Activated T-cell treated with anti-CD3 and anti-CD28 coated beads, Interleukin-2, amount 50 U/mL, for 72 hours (primary cell): ENCODE data around the gene POMT2. TPM values are rescaled to one million over a fixed set of nuclear protein-coding genes. Genes with fewer than 3 reads are reported as not detected.

Source experiments
- ATAC-seq, 2 donors: fragments of 150-1000 bp; cut with Tn5 transposase; replicated peaks in 1 of 2; 2 replicates each; pipeline ENCODE4 v1.10.0; 2021; ENCODE audit warnings: moderate library complexity in 2 of 2, mild to moderate bottlenecking in 1 of 2
- DNase-seq, 2 donors: peaks; one replicate each; pipeline ENCODE4 v3.0.0; 2021 to 2022; ENCODE audit warnings: mixed read lengths in 1 of 2
- H3K27ac Mint-ChIP-seq: one replicate; pipeline ENCODE4 v1.8.0; 2022; ENCODE audit warnings: mild to moderate bottlenecking, moderate library complexity, mixed read lengths
- H3K27me3 Mint-ChIP-seq: one replicate; pipeline ENCODE4 v1.8.0; 2022; ENCODE audit warnings: low read depth, mixed read lengths
- H3K36me3 Mint-ChIP-seq, 2 donors: one replicate each; pipeline ENCODE4 v1.8.0; 2022; ENCODE audit warnings: mixed read lengths in 2 of 2, mild to moderate bottlenecking in 1 of 2; ENCODE audit not compliant: insufficient read depth in 2 of 2
- H3K4me1 Mint-ChIP-seq: one replicate; pipeline ENCODE4 v1.8.0; 2022; ENCODE audit warnings: low read depth, mixed read lengths
- H3K4me3 Mint-ChIP-seq, 2 donors: one replicate each; pipeline ENCODE4 v1.8.0; 2022; ENCODE audit warnings: mild to moderate bottlenecking in 2 of 2, mixed read lengths in 2 of 2, moderate library complexity in 2 of 2
- H3K9me3 Mint-ChIP-seq, 2 donors: one replicate each; pipeline ENCODE4 v1.8.0; 2022; ENCODE audit warnings: mixed read lengths in 2 of 2
- total RNA-seq, 2 donors: library from RNA; stranded (reverse); gene quantifications; one replicate each; pipeline ENCODE4 v1.2.3, GENCODE V29; 2022

The POMT2 gene
- total RNA-seq, 2 donors from 2014 or later: 14.7 to 18.1 TPM

- Mint-ChIP-seq H3K36me3 (no peaks in the 10 kb centered on the region), H3K27ac (no peak overlapping the region), H3K27me3 (peaks cover 7% of the 10 kb centered on the region), H3K4me1 (no peaks in the 10 kb centered on the region), H3K9me3 (no peaks in the 10 kb centered on the region), H3K4me3 (no peak overlapping the region)
- no peak for ATAC-seq
- no peak for DNase-seq
Measured at GRCh38 chr14:77248666-77249065, 72.0 kb downstream of the POMT2 start.

DNA sequence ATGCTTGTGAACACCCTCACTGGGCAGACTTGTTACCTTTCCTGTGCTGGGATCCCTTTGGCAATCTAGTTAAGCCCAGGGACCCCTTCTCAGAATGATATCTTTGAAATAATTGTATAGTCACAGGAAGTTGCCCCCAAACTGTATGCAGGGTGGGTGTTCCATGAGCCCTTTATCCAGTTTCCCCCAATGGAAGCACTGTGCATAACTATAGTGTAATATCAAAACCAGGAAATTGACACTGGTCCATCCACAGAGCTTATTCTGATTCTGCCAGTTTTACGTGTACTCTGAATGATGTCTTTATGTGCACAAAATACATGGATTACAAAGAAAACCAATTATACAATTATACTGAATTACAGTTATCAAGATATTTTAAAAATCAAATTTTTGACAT is 73.9 kb downstream of the POMT2 start:
- no peaks in the 10 kb centered on the region for H3K9me3 Mint-ChIP-seq
- H3K27me3 Mint-ChIP-seq: no peaks in the 10 kb centered on the region
- no peak overlapping the region for H3K4me3 Mint-ChIP-seq
- no peak overlapping the region for H3K27ac Mint-ChIP-seq
- no peak for DNase-seq
- no peak for ATAC-seq
- H3K4me1 Mint-ChIP-seq: no peaks in the 10 kb centered on the region
- no peaks in the 10 kb centered on the region for H3K36me3 Mint-ChIP-seq

DNA sequence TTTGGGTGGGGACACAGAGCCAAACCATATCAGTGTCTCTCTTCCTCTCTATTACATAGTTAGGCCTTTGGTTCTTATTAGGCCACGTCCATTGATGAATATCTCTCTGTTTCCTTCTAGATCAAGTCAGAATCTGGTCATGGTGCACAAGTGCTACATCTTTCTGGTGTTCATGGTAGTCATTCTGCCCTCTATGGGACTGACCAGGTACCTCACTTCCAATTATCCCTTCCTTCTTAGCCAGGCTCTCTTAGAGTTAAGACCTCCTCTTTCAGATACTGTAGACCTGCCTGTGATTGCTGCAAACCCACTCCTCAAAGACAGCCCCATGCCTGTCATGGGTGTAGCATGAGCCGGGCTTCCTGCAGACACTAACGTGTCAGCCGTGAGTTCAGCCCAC is 74.9 kb downstream of the POMT2 start:
- Mint-ChIP-seq H3K9me3 (no peaks in the 10 kb centered on the region), H3K27me3 (no peaks in the 10 kb centered on the region), H3K4me3 (no peak overlapping the region), H3K27ac (no peak overlapping the region), H3K36me3 (no peaks in the 10 kb centered on the region), H3K4me1 (no peaks in the 10 kb centered on the region)
- DNase-seq: no peak
- ATAC-seq: no peak

DNA sequence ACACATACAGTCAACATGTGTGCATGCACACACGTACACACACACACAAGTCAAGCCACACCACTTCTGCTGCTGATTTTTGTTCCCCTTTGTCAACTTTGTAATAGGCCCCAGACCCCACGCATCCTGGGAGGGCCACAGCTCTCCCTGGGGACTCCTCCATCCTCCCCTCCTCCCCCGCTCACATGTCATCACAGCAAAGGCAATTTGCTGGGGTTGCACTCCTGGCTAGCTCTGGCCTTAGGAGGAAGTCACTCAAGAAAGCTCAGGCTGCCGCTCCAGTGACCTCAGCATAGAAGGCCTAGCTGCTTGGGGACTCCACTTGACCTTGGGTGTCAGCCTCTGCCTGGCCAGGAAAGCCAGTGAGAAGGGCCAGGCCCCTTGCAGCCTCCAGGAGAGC is 76.8 kb downstream of the POMT2 start:
- no peak overlapping the region for H3K4me3 Mint-ChIP-seq

GRCh38 chr14:77242752-77243151 is 77.9 kb downstream of the POMT2 start:
- ATAC-seq: no peak
- Mint-ChIP-seq H3K4me1 (no peaks in the 10 kb centered on the region), H3K4me3 (no peak overlapping the region)

More for the DNA sequence above, 76.8 kb downstream of the POMT2 start:
- DNase-seq (no peak), ATAC-seq (no peak)
- no peaks in the 10 kb centered on the region for H3K9me3 Mint-ChIP-seq
- no peaks in the 10 kb centered on the region for H3K36me3 Mint-ChIP-seq
- H3K27me3 Mint-ChIP-seq: no peaks in the 10 kb centered on the region
- H3K27ac Mint-ChIP-seq: no peak overlapping the region
- no peaks in the 10 kb centered on the region for H3K4me1 Mint-ChIP-seq

DNA sequence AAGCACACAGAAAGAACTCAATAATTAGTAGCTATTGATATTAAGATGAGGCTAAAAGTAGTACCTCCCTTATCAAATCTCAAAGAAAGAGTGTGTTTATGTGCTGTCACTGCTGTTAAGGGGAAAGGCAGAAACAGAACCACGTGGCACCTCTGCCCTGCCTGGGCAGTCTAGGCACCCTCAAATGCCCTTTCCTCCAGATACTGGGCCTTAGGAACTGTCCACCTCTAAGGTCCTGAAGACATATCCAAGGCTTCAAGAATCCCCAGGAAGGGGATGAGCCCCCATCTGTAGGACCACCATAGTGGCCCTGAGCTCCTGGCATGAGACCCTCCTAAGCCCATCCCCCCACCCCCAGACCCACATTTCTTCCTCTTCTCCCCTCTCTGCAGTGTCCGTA is 78.7 kb downstream of the POMT2 start:
- Mint-ChIP-seq H3K4me3 (no peak overlapping the region), H3K36me3 (no peaks in the 10 kb centered on the region), H3K27ac (no peak overlapping the region), H3K4me1 (no peaks in the 10 kb centered on the region), H3K27me3 (no peaks in the 10 kb centered on the region), H3K9me3 (no peaks in the 10 kb centered on the region)
- ATAC-seq (no peak), DNase-seq (no peak)

More at GRCh38 chr14:77242752-77243151, 77.9 kb downstream of the POMT2 start:
- DNase-seq: no peak
- Mint-ChIP-seq H3K27me3 (no peaks in the 10 kb centered on the region), H3K9me3 (no peaks in the 10 kb centered on the region), H3K27ac (no peak overlapping the region), H3K36me3 (no peaks in the 10 kb centered on the region)

DNA sequence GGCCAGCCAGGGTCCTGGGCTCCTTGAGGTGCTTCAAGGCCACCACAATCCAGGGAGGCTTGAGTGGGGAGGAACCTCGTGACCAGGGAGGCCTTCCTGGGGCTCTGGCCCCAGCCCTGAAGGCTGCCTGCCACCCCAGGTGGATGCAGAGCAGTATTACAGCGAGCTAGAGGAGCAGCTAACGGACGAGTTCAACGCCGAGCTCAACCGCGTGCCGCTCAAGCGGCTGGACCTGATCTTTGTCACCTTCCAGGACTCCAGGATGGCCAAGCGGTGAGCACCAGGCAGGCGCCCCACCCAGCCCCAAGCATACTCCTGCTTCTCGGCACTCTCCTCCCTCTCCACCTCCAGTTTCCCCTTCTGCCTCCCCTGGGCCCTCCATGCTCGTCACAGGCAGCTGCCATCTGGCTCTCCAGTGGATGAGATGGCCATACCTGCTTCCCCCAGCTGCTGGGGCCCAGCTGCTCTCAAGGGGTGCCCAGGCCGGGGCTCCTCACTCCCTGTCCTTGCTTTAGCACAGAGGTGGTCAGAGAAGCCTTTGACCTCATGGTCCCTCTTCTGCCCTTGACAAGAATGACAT is 80.3 kb downstream of the POMT2 start:
- Mint-ChIP-seq H3K4me1 (no peaks in the 10 kb centered on the region), H3K4me3 (no peak overlapping the region), H3K9me3 (no peaks in the 10 kb centered on the region), H3K27me3 (no peaks in the 10 kb centered on the region), H3K36me3 (no peaks in the 10 kb centered on the region), H3K27ac (no peak overlapping the region)
- DNase-seq (no peak), ATAC-seq (no peak)

GRCh38 chr14:77239412-77239811 is 81.3 kb downstream of the POMT2 start:
- Mint-ChIP-seq H3K27ac (no peak overlapping the region), H3K4me1 (no peaks in the 10 kb centered on the region), H3K4me3 (no peak overlapping the region), H3K36me3 (no peaks in the 10 kb centered on the region), H3K9me3 (no peaks in the 10 kb centered on the region), H3K27me3 (no peaks in the 10 kb centered on the region)
- DNase-seq (no peak), ATAC-seq (no peak)

GRCh38 chr14:77238996-77239395 is 81.7 kb downstream of the POMT2 start:
- H3K4me3 Mint-ChIP-seq: no peak overlapping the region
- H3K36me3 Mint-ChIP-seq: no peaks in the 10 kb centered on the region
- H3K27me3 Mint-ChIP-seq: no peaks in the 10 kb centered on the region
- no peak overlapping the region for H3K27ac Mint-ChIP-seq
- DNase-seq: no peak
- H3K9me3 Mint-ChIP-seq: no peaks in the 10 kb centered on the region
- H3K4me1 Mint-ChIP-seq: no peaks in the 10 kb centered on the region
- ATAC-seq: no peak

- H3K4me1 Mint-ChIP-seq: no peaks in the 10 kb centered on the region
- H3K36me3 Mint-ChIP-seq: no peaks in the 10 kb centered on the region
- no peak for DNase-seq
- H3K27me3 Mint-ChIP-seq: no peaks in the 10 kb centered on the region
- H3K9me3 Mint-ChIP-seq: no peaks in the 10 kb centered on the region
- H3K4me3 Mint-ChIP-seq: no peak overlapping the region
- H3K27ac Mint-ChIP-seq: no peak overlapping the region
- ATAC-seq: no peak
Measured at GRCh38 chr14:77238356-77238755, 82.3 kb downstream of the POMT2 start.

GRCh38 chr14:77236814-77237213 is 83.9 kb downstream of the POMT2 start:
- no peak overlapping the region for H3K27ac Mint-ChIP-seq

GRCh38 chr14:77231721-77232120 is 89.0 kb downstream of the POMT2 start:
- no peaks in the 10 kb centered on the region for H3K9me3 Mint-ChIP-seq
- no peak for DNase-seq
- H3K27me3 Mint-ChIP-seq: no peaks in the 10 kb centered on the region
- no peaks in the 10 kb centered on the region for H3K36me3 Mint-ChIP-seq
- H3K27ac Mint-ChIP-seq: no peak overlapping the region
- no peaks in the 10 kb centered on the region for H3K4me1 Mint-ChIP-seq
- no peak overlapping the region for H3K4me3 Mint-ChIP-seq
- ATAC-seq: no peak

More at GRCh38 chr14:77236814-77237213, 83.9 kb downstream of the POMT2 start:
- Mint-ChIP-seq H3K36me3 (no peaks in the 10 kb centered on the region), H3K27me3 (no peaks in the 10 kb centered on the region), H3K9me3 (no peaks in the 10 kb centered on the region), H3K4me3 (no peak overlapping the region), H3K4me1 (no peaks in the 10 kb centered on the region)
- DNase-seq (no peak), ATAC-seq (no peak)

DNA sequence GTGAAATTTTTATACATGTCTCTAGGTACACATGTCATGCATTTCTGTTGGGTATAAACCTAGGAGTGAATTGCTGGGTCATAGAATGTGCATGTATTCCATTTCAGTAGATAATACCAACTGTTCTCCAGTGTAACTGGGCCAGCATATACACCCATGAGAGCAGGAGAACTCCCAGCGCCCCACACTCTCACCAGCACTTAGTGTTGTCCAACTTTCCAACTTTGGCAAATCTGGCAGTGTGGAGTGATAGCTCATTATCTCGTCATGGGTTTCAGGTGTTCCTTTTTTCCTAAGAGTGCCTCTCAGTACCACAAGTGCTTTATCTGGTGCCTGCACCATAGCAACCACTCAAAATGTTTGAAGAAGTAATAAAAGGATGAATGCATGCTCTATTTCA is 89.8 kb downstream of the POMT2 start:
- Mint-ChIP-seq H3K9me3 (no peaks in the 10 kb centered on the region), H3K27me3 (no peaks in the 10 kb centered on the region), H3K36me3 (no peaks in the 10 kb centered on the region), H3K27ac (no peak overlapping the region), H3K4me3 (no peak overlapping the region), H3K4me1 (no peaks in the 10 kb centered on the region)
- ATAC-seq: no peak
- no peak for DNase-seq

DNA sequence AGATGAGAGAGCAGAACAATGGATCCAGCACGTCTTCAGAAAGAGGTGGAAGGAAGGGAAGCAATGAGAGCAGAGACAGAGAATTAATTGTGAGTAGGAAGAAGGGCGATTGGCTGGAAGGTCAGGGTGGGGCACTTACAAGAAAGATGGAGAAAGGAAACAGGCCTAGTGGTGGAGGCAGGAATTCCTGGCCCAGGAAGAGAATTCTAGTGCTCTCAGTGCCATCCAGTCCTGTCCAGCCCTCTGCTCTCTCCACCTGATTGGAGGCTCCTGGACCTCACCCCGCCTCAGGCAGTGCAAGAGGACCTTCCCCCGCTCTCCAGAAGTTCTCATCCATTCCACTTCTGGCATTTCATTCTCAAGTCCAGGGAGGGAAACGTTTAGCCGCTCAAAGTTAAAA is 92.6 kb downstream of the POMT2 start:
- Mint-ChIP-seq H3K27ac (no peak overlapping the region), H3K4me1 (no peaks in the 10 kb centered on the region), H3K36me3 (no peaks in the 10 kb centered on the region), H3K4me3 (no peak overlapping the region), H3K27me3 (no peaks in the 10 kb centered on the region), H3K9me3 (no peaks in the 10 kb centered on the region)
- no peak for ATAC-seq
- no peak for DNase-seq
